B cell (primary cell): Measurements from ENCODE around the gene DOCK7.

ENCODE experiments used
- CTCF ChIP-seq: fragments of 200-600 bp; IDR thresholded peaks from one replicate; pipeline ENCODE4 v1.8.0; 2022; ENCODE audit warnings: antibody characterized with exemption, mild to moderate bottlenecking
- EZH2 ChIP-seq: IDR thresholded peaks from 2 replicates; pipeline ENCODE4 v1.6.1; 2012; ENCODE audit warnings: borderline replicate concordance, low read depth, mild to moderate bottlenecking, moderate library complexity, low read length; ENCODE audit not compliant: insufficient read depth, poor library complexity, severe bottlenecking

DNA sequence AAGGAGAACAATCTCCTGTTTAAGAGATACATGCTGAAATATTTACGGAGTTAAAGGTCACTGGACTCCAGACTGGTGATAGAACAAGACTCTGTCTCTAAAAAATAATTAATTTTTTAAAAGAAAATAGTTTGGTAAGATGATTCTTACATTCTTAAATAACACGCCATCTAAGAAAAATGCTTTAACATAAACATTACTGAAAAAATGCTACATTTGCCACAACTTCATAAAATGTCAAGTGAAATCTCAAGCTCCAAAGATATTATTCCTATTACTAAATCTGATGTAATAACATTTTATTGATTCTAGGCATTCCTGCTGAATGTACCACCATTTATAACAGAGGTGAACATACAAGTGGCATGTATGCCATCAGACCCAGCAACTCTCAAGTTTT lies 86.7 kb downstream of the DOCK7 start:
- TF ChIP-seq CTCF = no peak
- TF ChIP-seq EZH2 = no peak
